Stimulated activated effector memory CD8-positive, alpha-beta T cell treated with anti-CD3 and anti-CD28 coated beads, Interleukin-12 subunit alpha, Interleukin-12 subunit beta, amount 100 ng/mL, for 72 hours (primary cell): ENCODE measurements around the gene ABCA5.
A peak's percentile ranks its signal among the peaks of the same experiment; 100 is the strongest.

Experiments used
- ATAC-seq: fragments of 150-1000 bp; cut with Tn5 transposase; 2 replicates; pipeline ENCODE4 v1.10.0; 2021
- DNase-seq, 2 donors: peaks; one replicate each; pipeline ENCODE4 v3.0.0; 2021 to 2022; ENCODE audit warnings: low spot score in 2 of 2
- H3K27ac Mint-ChIP-seq: one replicate; pipeline ENCODE4 v1.8.0; 2022; ENCODE audit warnings: mild to moderate bottlenecking, mixed read lengths
- H3K36me3 Mint-ChIP-seq: one replicate; pipeline ENCODE4 v1.8.0; 2022; ENCODE audit warnings: mild to moderate bottlenecking, mixed read lengths
- H3K4me1 Mint-ChIP-seq: one replicate; pipeline ENCODE4 v1.8.0; 2022; ENCODE audit warnings: mixed read lengths
- H3K4me3 Mint-ChIP-seq: one replicate; pipeline ENCODE4 v1.8.0; 2022; ENCODE audit warnings: mild to moderate bottlenecking, mixed read lengths
- H3K9me3 Mint-ChIP-seq: one replicate; pipeline ENCODE4 v1.8.0; 2022; ENCODE audit warnings: mixed read lengths

The ABCA5 gene

DNA sequence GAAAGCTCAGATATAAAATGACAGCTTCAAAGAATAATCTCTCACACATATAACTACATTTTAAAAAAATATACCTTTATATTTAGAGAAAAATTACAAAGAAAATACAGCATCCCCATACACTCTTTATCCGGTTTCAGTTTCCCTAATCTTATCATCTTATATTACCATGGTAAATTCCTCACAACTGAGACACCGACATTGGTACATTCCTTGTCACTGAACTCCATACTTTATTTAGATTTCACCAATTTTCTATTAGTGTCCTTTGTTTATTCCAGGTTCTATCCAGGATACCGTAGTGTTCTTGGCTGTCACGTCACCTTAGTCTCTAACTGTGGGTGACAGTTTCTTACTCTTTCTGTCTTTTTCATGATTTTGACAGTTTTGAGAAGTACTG is 76.3 kb downstream of the ABCA5 start:
- ATAC-seq (no peak), DNase-seq (no peak)
- Mint-ChIP-seq H3K4me1 (no peaks in the 10 kb centered on the region), H3K36me3 (peaks cover 44% of the 10 kb centered on the region), H3K4me3 (no peak overlapping the region), H3K27ac (no peak overlapping the region), H3K9me3 (no peaks in the 10 kb centered on the region)

DNA sequence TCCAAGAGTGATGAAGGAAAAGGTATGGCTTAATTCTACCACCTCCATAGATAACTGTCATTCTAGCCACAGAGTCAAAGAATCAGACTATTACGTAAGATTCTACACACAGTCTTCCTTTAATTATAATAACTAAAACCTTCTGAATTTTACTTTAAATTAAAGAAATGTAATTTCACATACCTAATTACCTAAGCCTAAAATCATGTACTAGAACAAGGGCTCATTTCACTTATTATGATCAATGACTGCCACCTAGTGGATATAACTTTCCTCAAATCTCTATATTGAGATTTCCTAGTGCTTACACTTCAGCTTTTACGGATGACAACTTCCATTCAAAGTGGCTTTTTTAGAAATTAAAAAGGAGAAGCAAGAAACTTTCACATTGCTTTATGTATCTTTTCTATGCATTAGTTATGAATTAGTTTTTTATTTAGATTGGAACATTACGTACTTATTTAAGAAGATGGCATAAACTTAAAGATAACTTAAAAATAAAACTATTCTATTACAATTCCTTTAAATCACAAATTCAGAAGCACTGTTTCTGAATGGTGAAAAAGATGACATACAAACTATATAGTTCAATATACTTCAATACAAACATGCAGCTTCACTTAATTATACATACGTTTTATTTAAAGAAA is 80.1 kb downstream of the ABCA5 start:
- no peak overlapping the region for H3K4me3 Mint-ChIP-seq
- no peak overlapping the region for H3K27ac Mint-ChIP-seq

DNA sequence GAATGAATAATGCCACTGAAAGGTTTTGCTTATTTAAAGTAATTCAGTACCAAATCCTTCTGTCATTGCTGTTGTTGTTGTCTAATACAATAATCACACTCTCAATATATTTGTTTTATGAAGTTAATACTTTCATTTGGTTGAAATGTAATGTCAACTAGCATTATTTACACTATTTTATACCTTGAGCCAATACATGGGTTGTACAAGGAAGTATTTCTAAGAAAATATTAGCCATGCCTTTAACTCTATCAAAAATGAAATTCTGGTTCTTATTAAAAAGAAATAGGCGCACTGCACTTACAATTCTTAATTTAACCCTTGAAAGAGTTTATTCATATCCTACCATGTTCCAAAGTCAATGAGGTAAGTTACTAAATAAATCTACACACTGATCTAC is 80.7 kb downstream of the ABCA5 start:
- Mint-ChIP-seq H3K4me3 (no peak overlapping the region), H3K9me3 (no peaks in the 10 kb centered on the region), H3K27ac (no peak overlapping the region), H3K36me3 (peaks cover 27% of the 10 kb centered on the region), H3K4me1 (no peaks in the 10 kb centered on the region)
- DNase-seq: no peak
- ATAC-seq: no peak

More for the DNA sequence above, 80.1 kb downstream of the ABCA5 start:
- no peak for DNase-seq
- Mint-ChIP-seq H3K4me1 (no peaks in the 10 kb centered on the region), H3K9me3 (no peaks in the 10 kb centered on the region), H3K36me3 (peaks cover 34% of the 10 kb centered on the region)
- no peak for ATAC-seq

DNA sequence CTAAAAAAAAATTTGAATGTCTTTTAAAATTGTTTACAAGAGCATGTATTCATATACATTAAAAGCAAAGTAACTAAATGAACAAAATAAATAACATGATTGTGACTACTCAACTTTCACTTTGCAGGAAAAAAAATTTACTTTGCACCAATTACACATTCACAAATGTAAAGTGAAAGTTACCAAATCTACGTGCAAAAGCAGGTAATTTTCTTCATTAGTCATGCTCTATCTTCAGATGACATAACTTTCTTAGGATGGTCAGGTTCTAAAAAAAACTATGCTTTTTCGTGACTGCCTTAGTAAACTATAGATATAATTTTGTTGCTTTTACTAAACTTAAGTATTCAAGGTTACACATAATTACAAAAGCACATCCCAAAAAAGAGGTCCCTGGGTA is 81.3 kb downstream of the ABCA5 start:
- DNase-seq (no peak), ATAC-seq (no peak)
- H3K36me3 Mint-ChIP-seq: peaks cover 24% of the 10 kb centered on the region
- no peaks in the 10 kb centered on the region for H3K9me3 Mint-ChIP-seq
- no peak overlapping the region for H3K4me3 Mint-ChIP-seq
- no peaks in the 10 kb centered on the region for H3K4me1 Mint-ChIP-seq
- no peak overlapping the region for H3K27ac Mint-ChIP-seq

DNA sequence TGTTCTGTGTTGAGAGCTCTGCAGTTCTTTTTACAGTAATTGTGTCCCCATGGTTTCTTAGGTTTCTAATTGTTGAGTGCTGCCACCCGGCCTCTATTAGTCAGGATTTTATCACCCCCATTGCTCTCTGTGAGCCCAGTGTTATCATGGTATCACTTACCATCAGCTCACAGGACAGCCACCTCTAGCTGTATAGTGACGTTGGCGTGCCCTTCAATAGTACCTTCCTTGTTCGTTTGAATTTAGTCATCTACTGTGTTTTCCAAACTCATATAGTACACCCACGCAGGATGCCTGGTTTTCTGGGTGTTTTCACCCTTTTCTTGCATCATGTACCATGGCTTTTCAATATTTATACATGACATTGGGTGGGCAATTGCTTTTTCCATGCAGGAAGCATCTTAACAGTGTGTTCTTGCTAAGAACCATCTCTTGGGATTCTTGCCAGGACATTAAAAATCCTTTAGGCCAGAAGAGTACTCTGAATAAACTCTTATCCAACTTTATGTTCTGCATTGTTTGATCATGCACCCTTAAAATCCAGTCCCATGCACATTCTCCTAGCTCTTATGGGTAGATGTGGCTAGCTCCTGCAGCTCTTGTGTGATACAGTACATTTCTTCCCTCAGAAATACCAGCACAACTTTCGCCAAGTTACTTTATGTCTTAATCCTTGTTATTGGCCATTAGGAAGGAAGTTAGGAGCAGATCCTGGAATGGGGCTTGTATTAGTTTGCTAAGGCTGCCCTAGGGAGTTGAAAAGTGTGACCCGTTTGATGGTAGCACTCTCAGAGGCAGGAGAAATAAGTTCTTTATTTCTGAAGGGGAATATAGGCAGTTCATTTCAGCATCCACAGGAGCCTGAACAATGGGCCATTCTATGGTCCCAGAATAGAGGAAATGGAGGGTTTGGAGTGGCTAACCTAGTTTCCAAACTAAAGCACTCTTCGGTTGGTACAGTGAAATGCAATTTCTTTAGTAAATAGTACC is 87.0 kb downstream of the ABCA5 start:
- no peak for DNase-seq
- no peak for ATAC-seq
- no peaks in the 10 kb centered on the region for H3K9me3 Mint-ChIP-seq
- no peaks in the 10 kb centered on the region for H3K4me1 Mint-ChIP-seq
- H3K4me3 Mint-ChIP-seq: no peak overlapping the region
- H3K36me3 Mint-ChIP-seq: peaks cover 6% of the 10 kb centered on the region
- no peak overlapping the region for H3K27ac Mint-ChIP-seq

DNA sequence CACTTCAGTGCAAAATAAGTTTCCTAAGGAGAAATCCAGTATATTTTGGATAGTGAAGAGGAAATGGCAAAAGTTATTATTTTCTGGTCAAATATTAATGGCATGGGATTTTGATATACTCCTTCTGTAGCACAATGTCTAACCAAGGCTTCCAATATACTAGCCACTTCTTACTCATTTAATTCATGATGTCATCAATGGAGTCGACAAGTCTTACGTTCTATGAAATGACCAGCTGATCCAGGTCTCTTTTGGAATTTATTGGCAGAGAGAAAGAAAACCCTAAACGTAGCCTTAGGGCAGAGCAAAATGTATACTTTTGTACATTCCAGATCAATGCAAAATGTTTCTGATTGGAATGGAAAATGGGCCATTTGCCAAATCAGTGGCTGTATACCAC is 90.0 kb downstream of the ABCA5 start:
- DNase-seq (no peak), ATAC-seq (no peak)
- Mint-ChIP-seq H3K4me3 (no peak overlapping the region), H3K27ac (no peak overlapping the region), H3K36me3 (no peaks in the 10 kb centered on the region), H3K9me3 (peaks cover 12% of the 10 kb centered on the region), H3K4me1 (no peaks in the 10 kb centered on the region)

DNA sequence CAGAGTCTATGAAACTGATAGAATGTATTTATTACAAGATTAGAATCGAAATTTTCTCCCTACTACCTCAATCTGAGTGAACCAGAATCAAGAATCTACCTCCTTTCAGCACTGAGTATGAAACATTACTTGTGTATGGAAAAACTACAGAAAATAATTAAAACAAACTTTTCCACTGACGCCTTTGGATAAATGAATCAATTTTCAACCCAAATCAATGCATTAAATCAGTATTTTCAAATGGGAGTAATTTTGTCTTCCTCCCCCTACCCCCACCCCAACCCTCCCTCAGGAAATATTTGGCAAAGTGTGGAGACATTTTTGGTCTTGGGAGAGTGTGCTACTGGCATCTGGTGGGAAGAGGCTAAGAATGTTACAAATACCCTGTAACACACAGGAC is 90.5 kb downstream of the ABCA5 start:
- no peak overlapping the region for H3K4me3 Mint-ChIP-seq
- no peak for ATAC-seq
- no peaks in the 10 kb centered on the region for H3K36me3 Mint-ChIP-seq
- DNase-seq: no peak
- H3K9me3 Mint-ChIP-seq: peaks cover 13% of the 10 kb centered on the region
- H3K4me1 Mint-ChIP-seq: no peaks in the 10 kb centered on the region
- H3K27ac Mint-ChIP-seq: no peak overlapping the region

DNA sequence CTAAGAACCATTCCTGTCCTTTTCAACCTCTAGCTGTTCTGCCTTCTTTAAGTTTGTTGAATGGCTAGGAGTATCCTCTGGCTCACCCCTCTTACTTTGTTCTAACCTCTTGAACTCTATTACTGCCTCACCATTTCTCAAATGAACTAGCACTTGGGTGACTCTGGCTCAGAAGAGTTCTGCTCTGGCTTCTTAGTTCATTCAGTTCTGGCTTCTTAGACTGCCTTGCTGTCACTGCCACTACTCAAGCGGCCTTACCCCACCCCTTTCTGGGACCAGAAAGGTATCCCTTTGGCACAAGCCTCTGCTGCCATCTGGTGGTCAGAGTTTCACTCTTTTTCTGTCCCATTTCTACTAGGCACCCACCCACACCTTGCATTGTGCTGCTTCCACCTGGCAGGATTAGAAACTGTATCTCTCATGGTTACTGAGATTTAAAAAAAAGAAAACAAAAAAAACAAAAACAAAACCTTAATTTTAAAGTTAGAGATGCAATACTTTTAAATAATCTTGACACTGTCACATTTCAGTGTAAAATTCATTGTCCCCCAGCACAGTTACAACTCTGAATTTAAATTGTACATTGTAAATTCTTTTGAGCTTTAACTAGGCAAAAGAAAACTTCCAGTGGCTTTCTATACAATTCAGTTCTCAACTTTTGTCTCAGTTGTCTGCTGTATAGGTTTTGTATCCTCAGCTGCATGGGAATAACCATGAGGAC is 91.4 kb downstream of the ABCA5 start:
- no peak overlapping the region for H3K4me3 Mint-ChIP-seq
- DNase-seq: peak; percentile 22 to 73
- no peaks in the 10 kb centered on the region for H3K4me1 Mint-ChIP-seq
- H3K36me3 Mint-ChIP-seq: no peaks in the 10 kb centered on the region
- H3K27ac Mint-ChIP-seq: no peak overlapping the region
- ATAC-seq: peak; percentile 71
- H3K9me3 Mint-ChIP-seq: peaks cover 23% of the 10 kb centered on the region

DNA sequence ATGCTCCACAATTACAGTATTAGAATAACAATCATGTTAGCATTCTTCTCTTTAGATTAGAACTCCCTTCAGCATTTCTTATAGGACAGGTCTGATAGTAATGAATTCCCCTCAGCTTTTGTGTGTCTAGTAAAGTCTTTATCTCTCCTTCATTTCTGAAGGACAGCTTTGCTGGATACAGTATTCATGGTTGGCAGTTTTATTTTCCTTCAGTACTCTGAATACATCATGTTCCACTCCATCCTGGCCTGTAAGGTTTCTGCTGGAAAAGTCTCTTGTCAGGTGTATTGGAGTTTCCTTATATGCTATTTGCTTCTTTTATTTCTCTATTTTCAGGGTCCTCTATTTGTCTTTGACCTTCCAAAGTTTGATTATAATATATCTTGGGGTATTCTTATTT is 94.3 kb downstream of the ABCA5 start:
- no peaks in the 10 kb centered on the region for H3K36me3 Mint-ChIP-seq
- no peak overlapping the region for H3K27ac Mint-ChIP-seq
- peaks cover 23% of the 10 kb centered on the region for H3K9me3 Mint-ChIP-seq
- no peaks in the 10 kb centered on the region for H3K4me1 Mint-ChIP-seq
- no peak overlapping the region for H3K4me3 Mint-ChIP-seq
- ATAC-seq: no peak
- DNase-seq: no peak

DNA sequence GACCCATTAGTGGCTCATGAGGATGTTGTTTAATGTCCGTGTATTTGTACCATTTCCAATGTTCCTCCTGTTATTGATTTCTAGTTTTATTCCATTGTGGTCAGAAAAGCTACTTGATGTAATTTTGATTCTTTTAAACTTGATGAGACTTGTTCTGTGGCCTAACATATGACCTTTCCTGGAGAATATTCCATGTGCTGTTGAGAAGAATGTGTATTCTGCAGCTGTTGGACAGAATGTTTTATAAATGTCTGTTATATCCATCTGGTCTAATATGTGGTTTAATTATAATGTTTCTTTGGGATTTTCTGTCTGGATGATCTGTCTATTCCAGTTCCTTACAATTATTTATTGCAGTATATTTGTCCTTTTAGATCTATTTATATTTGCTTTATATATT is 95.4 kb downstream of the ABCA5 start:
- no peak for DNase-seq
- no peak overlapping the region for H3K27ac Mint-ChIP-seq

DNA sequence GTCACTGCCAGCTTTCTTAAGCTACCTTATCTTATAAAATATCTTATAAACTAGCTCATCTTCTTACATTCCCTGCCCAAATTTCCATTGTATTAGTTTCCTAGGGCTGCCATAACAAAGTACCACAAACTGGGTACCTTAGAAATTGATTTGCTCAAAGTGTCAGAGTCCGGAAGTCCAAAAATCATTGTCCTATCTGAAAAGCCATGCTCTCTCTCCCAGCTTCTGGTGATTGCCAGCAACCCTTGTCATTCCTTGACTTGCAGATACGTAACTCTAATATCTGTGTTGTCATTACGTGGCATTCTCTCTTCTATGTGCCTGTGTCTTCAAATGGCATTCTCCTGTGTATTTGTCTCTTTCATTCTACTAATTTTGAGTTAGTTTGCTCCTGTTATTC is 96.0 kb downstream of the ABCA5 start:
- H3K27ac Mint-ChIP-seq: no peak overlapping the region
- no peaks in the 10 kb centered on the region for H3K4me1 Mint-ChIP-seq
- ATAC-seq (no peak), DNase-seq (no peak)
- no peak overlapping the region for H3K4me3 Mint-ChIP-seq
- H3K36me3 Mint-ChIP-seq: no peaks in the 10 kb centered on the region
- H3K9me3 Mint-ChIP-seq: peaks cover 23% of the 10 kb centered on the region

More for the DNA sequence above, 95.4 kb downstream of the ABCA5 start:
- no peaks in the 10 kb centered on the region for H3K36me3 Mint-ChIP-seq
- no peak for ATAC-seq
- no peak overlapping the region for H3K4me3 Mint-ChIP-seq
- H3K9me3 Mint-ChIP-seq: peaks cover 23% of the 10 kb centered on the region
- no peaks in the 10 kb centered on the region for H3K4me1 Mint-ChIP-seq

DNA sequence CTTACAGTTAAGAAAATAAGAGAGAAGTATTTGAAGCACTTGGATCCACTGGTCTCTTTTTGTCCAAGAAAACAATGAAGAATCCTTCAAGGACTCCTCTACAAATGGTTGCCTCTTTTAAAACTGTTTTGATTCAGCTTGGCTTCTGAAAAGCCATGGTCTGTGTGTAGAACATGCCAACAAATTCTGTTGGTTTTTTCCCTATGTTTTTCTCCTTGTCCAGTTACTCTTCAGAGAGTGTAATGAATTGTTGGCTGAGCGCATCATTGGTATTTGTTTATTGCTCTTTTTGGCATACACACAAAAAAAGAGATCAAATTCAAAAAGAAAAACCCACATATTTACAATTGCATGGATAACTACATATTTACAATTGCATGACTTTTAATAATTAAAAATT is 98.4 kb downstream of the ABCA5 start, which contains the start of gene ABCA10:
Gene ABCA10, minus strand, starts transcription at position 249 of the 400 bp plus-strand sequence. CDS start 3,466 bp downstream, outside the sequence.
- ATAC-seq: no peak
- no peak for DNase-seq
- H3K36me3 Mint-ChIP-seq: no peaks in the 10 kb centered on the region
- no peak within 1 kb of the TSS for H3K4me3 Mint-ChIP-seq
- peaks cover 23% of the 10 kb centered on the region for H3K9me3 Mint-ChIP-seq
- no peak within 1 kb of the TSS for H3K27ac Mint-ChIP-seq
- H3K4me1 Mint-ChIP-seq: no peaks in the 10 kb centered on the region

DNA sequence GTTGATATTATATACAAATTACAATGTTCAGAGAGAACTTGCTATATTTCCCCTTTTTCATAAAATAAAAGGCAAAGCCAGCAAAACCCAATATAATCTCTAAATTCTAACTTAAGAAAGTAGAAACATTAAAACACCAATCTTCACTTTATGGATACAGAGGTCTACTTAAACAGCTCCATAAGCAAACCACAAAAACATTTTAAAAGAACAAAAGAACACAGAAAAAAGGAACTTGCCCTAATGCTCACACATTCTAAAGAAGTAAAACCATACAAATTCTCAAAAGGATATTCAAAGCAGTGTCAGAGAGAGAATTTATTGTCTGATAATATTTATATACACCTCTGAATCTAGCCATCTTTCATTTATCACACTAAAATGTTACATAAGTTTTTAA is 98.9 kb downstream of the ABCA5 start:
- Mint-ChIP-seq H3K4me1 (no peaks in the 10 kb centered on the region), H3K36me3 (no peaks in the 10 kb centered on the region), H3K27ac (no peak overlapping the region), H3K4me3 (no peak overlapping the region), H3K9me3 (peaks cover 20% of the 10 kb centered on the region)
- DNase-seq (no peak), ATAC-seq (no peak)

DNA sequence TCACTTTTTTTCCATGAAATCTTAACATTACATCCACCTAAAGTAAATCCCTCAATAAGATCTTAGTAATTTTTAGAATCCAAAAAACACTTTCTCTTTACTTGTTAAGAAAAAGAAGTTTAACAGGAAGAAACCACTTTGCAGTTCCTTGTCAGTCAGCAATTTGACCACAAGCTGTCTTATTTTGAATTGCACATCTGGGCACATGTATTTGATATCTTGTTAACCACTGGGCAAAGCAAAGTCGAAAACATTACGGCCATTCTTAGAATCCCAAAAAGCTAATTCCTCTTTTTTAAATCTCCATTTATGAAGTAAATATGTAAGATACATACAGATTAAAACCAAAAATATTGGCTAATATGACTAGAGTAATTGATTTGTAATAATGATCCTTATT is 99.4 kb downstream of the ABCA5 start:
- no peaks in the 10 kb centered on the region for H3K36me3 Mint-ChIP-seq
- no peak for ATAC-seq
- H3K4me1 Mint-ChIP-seq: no peaks in the 10 kb centered on the region
- DNase-seq: no peak
- H3K27ac Mint-ChIP-seq: no peak overlapping the region
- no peak overlapping the region for H3K4me3 Mint-ChIP-seq
- H3K9me3 Mint-ChIP-seq: peaks cover 18% of the 10 kb centered on the region

DNA sequence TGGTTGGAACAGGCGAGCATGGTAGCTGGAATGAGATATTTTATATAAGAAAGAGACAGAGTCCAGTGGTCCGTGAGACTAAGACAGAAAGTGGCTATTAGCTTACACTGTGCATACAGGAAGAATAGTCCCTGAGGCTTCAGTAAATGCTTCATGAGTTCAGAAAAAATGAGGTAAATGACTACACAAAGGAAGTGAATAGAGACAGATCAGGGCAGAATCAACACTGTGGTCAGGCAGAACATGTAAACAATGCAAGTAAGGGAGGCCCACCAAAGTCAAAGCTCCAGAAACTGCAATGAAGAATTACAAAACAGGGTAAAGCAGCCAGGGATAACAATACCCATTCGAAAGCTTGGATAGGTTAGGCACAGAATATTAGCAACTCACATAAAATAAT is 103.1 kb downstream of the ABCA5 start:
- Mint-ChIP-seq H3K36me3 (no peaks in the 10 kb centered on the region), H3K27ac (no peak overlapping the region), H3K4me1 (no peaks in the 10 kb centered on the region), H3K4me3 (no peak overlapping the region), H3K9me3 (no peaks in the 10 kb centered on the region)
- DNase-seq (no peak), ATAC-seq (no peak)
